HG03064 (cell line): ENCODE measurements around the gene DICER1.
A peak's percentile ranks its signal among the peaks of the same experiment; 100 is the strongest.
"Not testable (repeated sequence)": the region's sequence is repeated elsewhere in the genome, so short reads cannot be mapped to it uniquely, and the experiment has no call there.

Source experiments
- ATAC-seq: cut with Tn5 transposase; IDR thresholded peaks from one replicate; pipeline ENCODE4 v1.9.1; 2021; ENCODE audit warnings: low read depth; ENCODE audit not compliant: unreplicated experiment

Gene DICER1

GRCh38 chr14:95188380-95188779, 31.1 kb upstream of the DICER1 start:
- ATAC-seq = no peak

- no peak for ATAC-seq
Measured at GRCh38 chr14:95185767-95186392, 28.6 kb upstream of the DICER1 start.

- no peak for ATAC-seq
Measured at GRCh38 chr14:95185033-95185766, 27.9 kb upstream of the DICER1 start.

- no peak for ATAC-seq
Measured at GRCh38 chr14:95184413-95184790, 27.1 kb upstream of the DICER1 start.

- ATAC-seq = no peak
Measured at GRCh38 chr14:95183532-95184412, 26.4 kb upstream of the DICER1 start.

GRCh38 chr14:95183082-95183481, 25.8 kb upstream of the DICER1 start:
- ATAC-seq = no peak

GRCh38 chr14:95182379-95182778, 25.1 kb upstream of the DICER1 start:
- ATAC-seq = no peak

GRCh38 chr14:95180966-95181741, 23.8 kb upstream of the DICER1 start:
- no peak for ATAC-seq

GRCh38 chr14:95175670-95176069, 18.3 kb upstream of the DICER1 start:
- ATAC-seq = not testable (repeated sequence)

GRCh38 chr14:95174184-95174792, 17.0 kb upstream of the DICER1 start:
- ATAC-seq = no peak

- ATAC-seq = no peak
Measured at GRCh38 chr14:95173518-95173917, 16.2 kb upstream of the DICER1 start.

GRCh38 chr14:95167177-95167576, 9.8 kb upstream of the DICER1 start:
- ATAC-seq = no peak

GRCh38 chr14:95165517-95165916, 8.2 kb upstream of the DICER1 start:
- no peak for ATAC-seq

- ATAC-seq = no peak
Measured at GRCh38 chr14:95164506-95164905, 7.2 kb upstream of the DICER1 start.

GRCh38 chr14:95163666-95164065, 6.3 kb upstream of the DICER1 start:
- ATAC-seq = no peak

GRCh38 chr14:95163132-95163531, 5.8 kb upstream of the DICER1 start:
- no peak for ATAC-seq

- no peak for ATAC-seq
Measured at GRCh38 chr14:95162641-95163040, 5.3 kb upstream of the DICER1 start.

GRCh38 chr14:95157048-95157326, 342 bp downstream of the DICER1 start:
- no peak for ATAC-seq

GRCh38 chr14:95156161-95157047, 925 bp downstream of the DICER1 start:
- peak; percentile 33 for ATAC-seq
